Endometrial microvascular endothelial cells (primary cell): Measurements from ENCODE around the gene HYLS1. TPM values are rescaled to one million over a fixed set of nuclear protein-coding genes. Genes with fewer than 3 reads are reported as not detected.
"Not testable (repeated sequence)": the region's sequence is repeated elsewhere in the genome, so short reads cannot be mapped to it uniquely, and the experiment has no call there.

Experiments
- in situ Hi-C: cut with HindIII; loops from 2 replicates; pipeline ENCODE4 v1.10.0; 2017; ENCODE audit warnings: low sequenced_read_pairs, low pct_unique_long_range_greater_than_20kb; ENCODE audit errors: inconsistent ontology term
- total RNA-seq: library from RNA; depleted of rRNA; stranded (reverse); fragments of >200 nt; gene quantifications from one replicate; pipeline ENCODE4 v1.2.3, GENCODE V29; 2015; ENCODE audit errors: inconsistent ontology term

The HYLS1 gene
- total RNA-seq, 1 donor from 2014 or later = 12.4 TPM

DNA sequence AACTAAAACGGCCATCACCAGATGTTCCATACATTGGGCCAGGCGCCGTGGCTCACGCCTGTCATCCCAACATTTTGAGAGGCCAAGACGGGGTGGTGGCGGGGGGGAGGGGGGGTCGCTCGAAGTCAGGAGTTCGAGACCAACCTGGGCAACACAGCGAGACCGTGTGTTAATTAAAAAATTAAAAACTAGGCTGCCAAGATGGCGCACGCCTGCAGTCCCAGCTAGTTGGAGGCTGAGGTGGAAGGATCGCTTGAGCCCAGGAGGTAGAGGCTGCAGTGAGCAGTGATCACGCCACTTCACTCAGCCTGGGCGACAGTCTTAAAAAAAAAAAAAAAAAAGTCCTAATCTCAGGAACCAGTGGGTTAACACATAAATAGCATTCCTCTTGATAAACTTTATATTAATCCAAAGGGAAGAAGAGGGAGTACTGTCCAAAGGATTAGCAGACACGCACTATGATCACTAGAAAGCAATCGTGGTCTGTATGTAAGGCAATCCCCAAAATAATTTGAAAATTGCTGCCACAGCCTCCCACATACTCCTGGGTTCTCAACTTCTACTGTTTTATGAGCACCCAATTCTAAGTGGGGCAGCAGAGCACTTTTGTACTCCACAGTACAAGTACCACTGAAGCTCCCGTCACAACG is 14.9 kb downstream of the HYLS1 start:
- in situ Hi-C loops = no loop called here

- in situ Hi-C loops = no loop called here
Observed at GRCh38 chr11:125902927-125903710, 15.7 kb downstream of the HYLS1 start, which contains the start of gene PUS3. Gene PUS3 (minus strand): TSS chr11:125903206. CDS start chr11:125896284, 6,922 bp downstream.

DNA sequence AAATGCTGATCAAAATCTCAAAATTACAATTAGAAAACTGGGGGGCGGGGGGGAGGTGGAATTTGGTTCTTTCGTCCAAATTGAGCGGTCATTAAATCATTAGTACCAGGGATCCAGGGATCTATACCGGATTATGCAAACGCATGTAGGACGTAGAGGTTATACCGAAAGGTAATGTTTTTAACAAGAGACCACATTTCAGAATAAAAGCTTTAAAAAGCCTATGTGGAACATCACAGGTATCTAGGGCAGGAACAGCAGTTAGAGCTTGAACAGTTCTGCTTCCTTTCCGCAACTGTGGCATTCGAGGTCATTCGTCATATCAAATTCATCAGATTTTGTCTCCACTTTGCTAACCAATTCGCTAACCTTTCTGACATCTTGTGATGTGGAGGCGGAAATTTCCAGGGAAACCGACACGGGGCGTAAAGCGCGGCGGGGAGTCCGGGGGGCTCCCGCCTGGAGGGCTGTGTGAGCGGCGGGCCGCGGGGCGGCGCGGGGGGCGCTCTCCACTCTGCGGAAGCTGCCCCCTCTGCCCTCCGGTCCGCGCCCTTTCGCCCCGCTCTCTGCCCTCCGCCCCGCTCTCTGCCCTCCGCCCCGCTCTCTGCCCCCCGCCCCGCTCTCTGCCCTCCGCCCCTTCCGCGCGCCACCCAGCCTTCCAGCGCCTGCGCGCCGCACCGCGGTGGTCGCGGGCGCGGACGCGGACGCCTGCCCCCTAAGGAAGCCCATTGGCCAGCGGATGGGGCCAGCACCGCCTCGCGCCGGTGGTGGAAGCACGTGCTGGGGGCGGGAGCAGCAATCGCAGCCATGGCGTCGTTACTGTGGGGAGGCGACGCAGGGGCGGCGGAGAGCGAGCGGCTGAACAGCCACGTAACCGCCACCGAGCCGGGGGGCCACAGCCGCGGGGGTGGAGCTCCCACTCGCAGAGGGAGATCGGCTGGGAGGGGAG is 16.5 kb downstream of the HYLS1 start, which contains the start of gene DDX25:
Gene DDX25, plus strand, starts transcription at position 798 of the 949 bp plus-strand sequence. Its CDS starts 10 bp downstream, at position 808.
- in situ Hi-C loops = no loop called here

GRCh38 chr11:125904678-125905077 is 17.2 kb downstream of the HYLS1 start:
- in situ Hi-C loops = no loop called here

DNA sequence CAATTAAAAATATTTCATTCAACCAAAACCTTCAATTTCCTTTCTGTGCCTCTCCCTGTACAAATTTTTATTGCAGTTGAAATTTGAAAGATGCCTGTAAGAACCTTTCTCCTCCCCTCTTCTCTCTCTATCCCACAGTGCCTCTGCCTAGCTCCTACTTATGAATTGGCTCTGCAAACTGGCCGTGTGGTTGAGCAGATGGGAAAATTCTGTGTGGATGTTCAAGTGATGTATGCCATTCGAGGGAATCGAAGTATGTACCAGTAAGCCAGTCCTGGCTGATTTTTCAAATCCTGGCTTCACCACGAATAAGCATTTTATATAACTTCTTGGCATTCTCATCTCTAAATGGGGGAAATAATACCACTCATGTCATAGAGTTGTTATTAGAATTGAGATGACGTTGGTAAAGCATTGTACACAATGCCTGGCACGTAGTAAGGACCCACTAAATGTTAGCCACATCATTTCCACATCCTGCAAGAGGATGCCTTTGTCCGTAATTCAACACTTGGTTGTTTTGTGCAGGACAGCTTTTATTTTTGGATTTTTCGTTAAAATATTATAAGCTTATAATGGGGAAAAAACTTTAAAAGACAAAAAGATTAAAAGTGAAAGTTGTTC is 22.9 kb downstream of the HYLS1 start:
- in situ Hi-C loops = no loop called here

DNA sequence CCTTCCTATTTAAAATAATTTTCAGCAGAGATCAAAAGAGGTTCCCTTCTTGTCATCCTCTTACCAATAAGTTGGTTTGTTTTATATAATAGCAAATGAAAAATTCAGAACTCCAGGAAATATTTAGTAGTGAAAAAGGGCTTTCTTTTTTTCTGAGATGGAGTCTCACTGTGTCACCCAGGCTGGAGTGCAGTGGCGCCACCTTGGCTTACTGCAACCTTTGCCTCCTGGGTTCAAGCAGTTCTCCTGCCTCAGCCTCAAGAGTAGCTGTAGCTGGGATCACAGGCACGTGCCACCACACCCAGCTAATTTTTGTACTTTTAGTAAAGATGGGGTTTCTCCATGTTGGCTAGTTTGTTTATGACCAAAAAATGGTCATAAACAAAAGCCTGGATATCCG is 27.1 kb downstream of the HYLS1 start:
- in situ Hi-C loops = not testable (repeated sequence)

DNA sequence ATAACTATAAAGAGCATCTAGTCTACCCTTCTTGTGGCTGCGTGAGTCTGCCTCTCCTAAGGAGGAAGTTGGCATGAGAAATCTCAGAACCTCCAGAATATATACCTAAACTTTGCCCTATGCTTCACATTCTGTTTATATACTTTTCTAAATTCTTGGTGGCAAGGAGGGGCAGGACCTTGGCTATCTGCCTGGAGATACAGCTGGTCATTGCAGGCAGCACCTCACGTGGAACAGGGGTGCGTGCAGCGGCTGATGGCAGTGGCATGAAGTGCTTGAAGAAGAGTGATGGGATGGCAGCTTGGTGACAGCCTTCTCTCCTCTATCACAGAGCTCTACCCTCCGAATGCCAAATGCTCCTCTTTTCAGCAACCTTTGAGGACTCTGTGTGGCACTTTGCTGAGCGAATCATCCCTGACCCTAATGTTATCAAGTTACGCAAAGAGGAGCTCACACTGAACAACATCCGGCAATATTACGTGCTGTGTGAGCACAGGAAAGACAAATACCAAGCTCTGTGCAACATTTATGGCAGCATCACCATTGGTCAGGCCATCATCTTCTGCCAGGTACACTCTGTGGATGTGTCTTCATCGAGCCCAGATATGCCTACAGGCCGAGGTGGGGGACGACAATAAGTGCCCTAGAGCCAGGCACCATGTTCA is 29.3 kb downstream of the HYLS1 start:
- in situ Hi-C loops = no loop called here

- in situ Hi-C loops = no loop called here
Observed at GRCh38 chr11:125918140-125918840, 30.8 kb downstream of the HYLS1 start.

DNA sequence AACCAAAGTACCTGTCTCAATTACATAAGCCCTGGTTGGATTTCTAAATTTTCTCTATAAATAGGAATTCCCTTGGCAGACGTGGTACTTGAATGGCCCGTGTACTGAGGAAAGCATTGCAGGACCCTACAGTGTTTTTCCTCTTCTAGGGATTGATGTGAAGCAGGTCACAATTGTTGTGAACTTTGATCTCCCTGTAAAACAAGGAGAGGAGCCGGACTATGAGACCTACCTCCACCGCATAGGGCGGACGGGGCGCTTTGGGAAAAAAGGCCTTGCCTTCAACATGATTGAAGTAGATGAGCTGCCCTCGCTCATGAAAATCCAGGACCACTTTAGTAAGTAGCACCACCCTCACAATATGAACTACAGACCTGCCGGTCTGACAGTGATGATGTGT is 33.6 kb downstream of the HYLS1 start:
- in situ Hi-C loops = no loop called here

- in situ Hi-C loops = no loop called here
Observed at GRCh38 chr11:125922156-125922555, 34.7 kb downstream of the HYLS1 start.

DNA sequence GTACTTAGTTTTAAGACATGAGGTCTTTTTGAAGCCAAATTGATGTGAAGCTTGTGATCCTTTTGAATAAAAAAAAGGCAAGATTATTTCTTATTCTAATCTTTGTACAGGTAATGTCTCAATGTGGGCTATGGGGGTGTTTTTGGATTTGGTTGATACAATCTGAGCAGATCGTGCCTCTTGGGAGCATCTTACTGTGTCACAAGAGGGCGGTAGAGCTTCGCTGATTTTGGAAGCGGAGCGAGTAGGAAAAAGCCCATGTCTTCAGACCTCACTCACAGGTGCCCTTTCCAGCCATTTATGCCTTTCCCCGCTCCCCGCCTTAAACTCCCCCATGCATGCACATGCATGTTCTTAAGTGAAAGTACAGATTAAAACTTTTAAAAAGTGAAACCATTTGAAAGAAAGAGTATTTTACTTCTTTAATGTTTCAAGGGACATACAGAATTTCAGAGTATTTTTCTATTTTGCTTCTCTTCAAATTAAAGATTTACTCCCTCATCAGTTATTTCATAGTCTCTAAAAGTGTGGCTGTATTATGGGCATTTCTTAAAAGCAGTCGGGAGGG is 35.6 kb downstream of the HYLS1 start:
- in situ Hi-C loops = no loop called here

GRCh38 chr11:125923633-125924032 is 36.2 kb downstream of the HYLS1 start:
- in situ Hi-C loops = no loop called here

- in situ Hi-C loops = loop anchor here (25.0 kb wide), 1 partner anchor 263 kb away; no protein-coding TSS in a partner anchor
Observed at GRCh38 chr11:125924384-125925007, 37.0 kb downstream of the HYLS1 start.

- in situ Hi-C loops = loop anchor here (25.0 kb wide), 1 partner anchor 262 kb away; no protein-coding TSS in a partner anchor
Observed at GRCh38 chr11:125925247-125925740, 37.8 kb downstream of the HYLS1 start.

DNA sequence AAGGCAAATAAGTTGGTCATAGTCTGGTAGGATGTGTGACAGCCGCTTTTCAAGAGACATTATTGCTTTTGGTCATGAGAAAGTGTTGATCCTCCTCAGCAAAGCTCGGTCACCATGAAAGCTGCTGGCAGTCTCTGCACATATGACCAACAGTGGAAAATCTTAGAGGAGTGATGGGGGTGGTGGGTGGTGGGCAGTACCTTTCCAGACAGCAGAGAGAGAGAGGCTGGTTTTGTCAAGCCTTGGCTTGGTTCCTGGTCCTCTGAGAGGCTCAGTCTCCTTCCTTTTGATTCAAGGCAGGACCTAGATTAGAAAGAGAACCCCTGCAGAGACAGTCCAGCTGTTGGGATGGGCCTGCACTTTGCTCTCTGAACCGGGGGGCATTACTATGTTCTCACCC is 38.3 kb downstream of the HYLS1 start:
- in situ Hi-C loops = loop anchor here (25.0 kb wide), 1 partner anchor 261 kb away; no protein-coding TSS in a partner anchor

DNA sequence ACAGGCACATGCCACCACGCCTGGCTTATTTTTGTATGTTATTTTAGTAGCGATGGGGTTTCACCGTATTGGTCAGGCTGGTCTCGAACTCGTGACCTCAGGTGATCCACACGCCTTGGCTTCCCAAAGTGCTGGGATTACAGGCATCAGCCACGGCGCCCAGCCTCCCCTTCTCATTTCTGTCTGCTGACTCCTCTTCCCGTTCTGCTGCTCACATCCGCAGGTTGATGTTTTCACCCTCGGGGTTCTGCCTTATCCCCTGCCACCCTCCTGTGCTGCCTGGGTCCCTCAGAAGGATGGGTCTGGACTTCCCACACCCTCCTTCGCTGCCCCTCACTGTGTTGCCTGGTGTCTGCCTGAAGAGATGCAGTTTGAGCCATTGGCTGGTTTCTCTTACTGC is 39.2 kb downstream of the HYLS1 start:
- in situ Hi-C loops = loop anchor here (25.0 kb wide), 1 partner anchor 261 kb away; no protein-coding TSS in a partner anchor
